GM12801 (cell line): ENCODE data around the gene AFF3.

Experiments
- TF ChIP-seq, protein P1 (sequence below): IDR thresholded peaks from one replicate; pipeline ENCODE4 v1.5.1; 2011; ENCODE audit warnings: control low read depth; ENCODE audit not compliant: insufficient read length; ENCODE audit errors: extremely low read depth

AFF3 gene

GRCh38 chr2:99926986-99927385 lies 215.4 kb downstream of the AFF3 start:
- TF ChIP-seq, protein P1, sequence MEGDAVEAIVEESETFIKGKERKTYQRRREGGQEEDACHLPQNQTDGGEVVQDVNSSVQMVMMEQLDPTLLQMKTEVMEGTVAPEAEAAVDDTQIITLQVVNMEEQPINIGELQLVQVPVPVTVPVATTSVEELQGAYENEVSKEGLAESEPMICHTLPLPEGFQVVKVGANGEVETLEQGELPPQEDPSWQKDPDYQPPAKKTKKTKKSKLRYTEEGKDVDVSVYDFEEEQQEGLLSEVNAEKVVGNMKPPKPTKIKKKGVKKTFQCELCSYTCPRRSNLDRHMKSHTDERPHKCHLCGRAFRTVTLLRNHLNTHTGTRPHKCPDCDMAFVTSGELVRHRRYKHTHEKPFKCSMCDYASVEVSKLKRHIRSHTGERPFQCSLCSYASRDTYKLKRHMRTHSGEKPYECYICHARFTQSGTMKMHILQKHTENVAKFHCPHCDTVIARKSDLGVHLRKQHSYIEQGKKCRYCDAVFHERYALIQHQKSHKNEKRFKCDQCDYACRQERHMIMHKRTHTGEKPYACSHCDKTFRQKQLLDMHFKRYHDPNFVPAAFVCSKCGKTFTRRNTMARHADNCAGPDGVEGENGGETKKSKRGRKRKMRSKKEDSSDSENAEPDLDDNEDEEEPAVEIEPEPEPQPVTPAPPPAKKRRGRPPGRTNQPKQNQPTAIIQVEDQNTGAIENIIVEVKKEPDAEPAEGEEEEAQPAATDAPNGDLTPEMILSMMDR = no peak

GRCh38 chr2:99925960-99926359 lies 216.4 kb downstream of the AFF3 start:
- TF ChIP-seq, protein P1 = no peak

DNA sequence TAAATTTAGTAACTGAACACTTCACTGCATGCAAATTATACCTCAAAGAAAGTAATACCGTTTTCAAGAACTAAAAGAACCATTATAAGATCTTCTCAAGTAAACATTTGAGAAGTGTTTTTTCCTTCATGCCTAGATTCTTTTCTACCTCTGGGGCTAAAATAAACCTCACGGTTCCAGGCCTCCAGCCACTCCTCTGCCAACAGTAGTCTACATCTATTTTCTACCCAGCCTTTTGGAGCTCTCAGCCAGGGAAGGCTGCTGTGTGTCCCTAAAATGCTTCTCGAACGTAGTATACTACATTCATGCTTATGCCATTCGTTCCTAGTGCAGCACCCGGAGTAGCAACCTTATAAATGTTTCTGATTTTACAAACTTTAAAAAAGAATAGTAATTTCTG lies 219.7 kb downstream of the AFF3 start:
- TF ChIP-seq, protein P1 = no peak

DNA sequence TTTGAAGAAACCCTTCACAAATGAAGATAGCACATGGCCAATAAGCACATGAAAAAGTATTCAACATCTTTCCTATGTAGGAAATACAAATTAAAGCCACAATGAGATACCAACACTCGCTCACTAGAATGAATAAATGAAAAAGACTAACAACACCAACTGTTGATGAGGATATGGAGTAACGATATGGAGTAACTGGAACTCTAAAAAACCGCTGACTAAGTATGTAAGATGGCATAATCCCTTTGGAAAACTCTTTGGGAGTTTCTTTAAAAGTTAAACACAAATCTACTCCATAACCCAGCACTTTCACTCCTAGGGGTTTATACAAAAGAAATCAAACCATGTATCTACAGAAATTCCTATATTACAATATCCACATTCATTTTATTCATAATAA lies 220.5 kb downstream of the AFF3 start:
- TF ChIP-seq, protein P1 = no peak

DNA sequence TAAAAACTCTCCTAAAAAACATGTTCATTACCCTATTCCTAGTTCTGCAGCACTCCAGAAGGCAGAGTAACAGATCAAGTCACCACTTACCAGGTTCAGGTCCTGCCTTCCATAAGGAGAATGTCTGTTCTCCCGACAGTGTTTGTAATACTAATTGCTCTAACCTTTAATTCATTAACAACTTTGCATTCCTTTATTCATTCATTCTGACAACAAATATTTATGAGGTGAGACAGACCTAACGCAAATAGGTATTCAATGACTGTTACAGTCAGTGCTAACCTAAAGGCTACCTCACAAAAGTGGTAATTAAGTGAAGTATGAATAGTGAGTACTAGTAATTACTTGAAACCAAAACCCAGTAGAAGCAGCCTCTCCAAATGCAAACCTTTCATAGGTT lies 224.0 kb downstream of the AFF3 start:
- TF ChIP-seq, protein P1 = no peak

GRCh38 chr2:99915108-99915675 lies 227.2 kb downstream of the AFF3 start:
- TF ChIP-seq, protein P1 = no peak

DNA sequence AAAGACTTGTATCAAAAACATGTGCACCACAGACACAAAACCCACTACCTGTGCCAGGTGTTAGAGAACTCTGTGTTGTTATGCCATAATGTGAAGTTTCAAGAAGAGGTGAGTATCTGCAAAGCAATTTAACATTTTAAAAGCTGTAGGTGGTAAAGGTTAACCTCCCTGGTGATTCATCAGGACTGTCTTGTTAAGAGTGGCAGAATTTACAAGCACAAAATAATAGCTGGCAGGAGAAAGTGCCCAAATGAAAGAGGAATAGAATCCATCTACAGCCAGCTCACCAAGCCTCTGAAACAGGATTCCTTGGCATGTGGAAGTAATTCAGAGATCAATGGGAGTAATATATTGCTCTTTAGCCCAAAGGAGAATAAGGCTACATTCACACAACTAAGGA lies 230.7 kb downstream of the AFF3 start:
- TF ChIP-seq, protein P1 = no peak
